Right lobe of liver (tissue), 4 donors: ENCODE measurements around the gene ANXA7.

Experiments
- POLR2A ChIP-seq: fragments of 450-650 bp; IDR thresholded peaks from one replicate; pipeline ENCODE4 v1.6.1; 2017; ENCODE audit warnings: antibody characterized with exemption, mild to moderate bottlenecking
- TF ChIP-seq, protein P1 (sequence below), 4 donors: fragments of 200-600 bp in 3 of 4; fragments of 450-650 bp in 1 of 4; IDR thresholded peaks; one replicate each; pipeline versions ENCODE4 v1.5.1 to v1.8.0; 2016 to 2022; ENCODE audit warnings: antibody characterized with exemption in 4 of 4, mild to moderate bottlenecking in 2 of 4
- donor health status: DM: no; HTN: no; CAD: no.
- donor health status: DM: no; HTN: no; CAD: no.
- donor health status: DM: no; HTN: yes; CAD: no.

DNA sequence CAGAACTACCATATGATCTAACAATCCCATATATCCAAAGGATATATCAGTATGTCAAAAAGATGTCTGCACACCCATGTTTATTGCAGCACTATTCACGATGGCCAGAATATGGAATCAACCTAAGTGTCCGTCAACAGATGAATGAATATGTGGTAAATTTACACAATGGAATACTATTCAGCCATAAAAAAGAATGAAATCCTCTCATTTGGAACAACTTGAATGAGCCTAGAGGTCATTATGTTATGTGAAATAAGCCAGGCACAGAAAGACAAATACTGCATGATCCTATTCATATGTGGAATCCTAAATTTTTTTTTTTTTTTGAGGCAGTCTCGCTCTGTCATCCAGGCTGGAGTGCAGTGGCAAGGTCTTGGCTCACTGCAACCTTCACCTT is 48.9 kb downstream of the ANXA7 start:
- TF ChIP-seq, protein P1, sequence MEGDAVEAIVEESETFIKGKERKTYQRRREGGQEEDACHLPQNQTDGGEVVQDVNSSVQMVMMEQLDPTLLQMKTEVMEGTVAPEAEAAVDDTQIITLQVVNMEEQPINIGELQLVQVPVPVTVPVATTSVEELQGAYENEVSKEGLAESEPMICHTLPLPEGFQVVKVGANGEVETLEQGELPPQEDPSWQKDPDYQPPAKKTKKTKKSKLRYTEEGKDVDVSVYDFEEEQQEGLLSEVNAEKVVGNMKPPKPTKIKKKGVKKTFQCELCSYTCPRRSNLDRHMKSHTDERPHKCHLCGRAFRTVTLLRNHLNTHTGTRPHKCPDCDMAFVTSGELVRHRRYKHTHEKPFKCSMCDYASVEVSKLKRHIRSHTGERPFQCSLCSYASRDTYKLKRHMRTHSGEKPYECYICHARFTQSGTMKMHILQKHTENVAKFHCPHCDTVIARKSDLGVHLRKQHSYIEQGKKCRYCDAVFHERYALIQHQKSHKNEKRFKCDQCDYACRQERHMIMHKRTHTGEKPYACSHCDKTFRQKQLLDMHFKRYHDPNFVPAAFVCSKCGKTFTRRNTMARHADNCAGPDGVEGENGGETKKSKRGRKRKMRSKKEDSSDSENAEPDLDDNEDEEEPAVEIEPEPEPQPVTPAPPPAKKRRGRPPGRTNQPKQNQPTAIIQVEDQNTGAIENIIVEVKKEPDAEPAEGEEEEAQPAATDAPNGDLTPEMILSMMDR (IDR thresholded peaks at IDR 0.05): no peak
- TF ChIP-seq POLR2A: no peak
